Measurements from ENCODE around the gene THAP5. TPM values are rescaled to one million over a fixed set of nuclear protein-coding genes. Genes with fewer than 3 reads are reported as not detected.

THAP5 gene
- total RNA-seq (10 to 100 TPM; 26.7 to 31.1 (median 30.7) TPM), polyA plus RNA-seq (10.0 TPM)
- long read RNA-seq, donor 1, transcript THAP5-203 (3 exons, 3,306 nt), result major isoform, 41 of 54 reads
- long read RNA-seq, donor 1, transcript THAP5-208 (2 exons, 880 nt), result minor isoform, 5 of 54 reads
- long read RNA-seq, donor 1, partial matches to known transcripts, result 0 of 54 reads
- long read RNA-seq, donor 1, other reads (novel, unspliced or antisense), result 4 of 54 reads
- long read RNA-seq, donor 2, partial matches to known transcripts, result 0 of 1 reads
- long read RNA-seq, donor 2, other reads (novel, unspliced or antisense), result 0 of 1 reads
- long read RNA-seq, donor 3, transcript THAP5-208 (2 exons, 880 nt), result minor isoform, 21 of 73 reads
- long read RNA-seq, donor 3, transcript THAP5-203 (3 exons, 3,306 nt), result major isoform, 31 of 73 reads
- long read RNA-seq, donor 3, transcript THAP5-204 (3 exons, 868 nt), result minor isoform, 9 of 73 reads
- long read RNA-seq, donor 3, partial matches to known transcripts, result 3 of 73 reads
- long read RNA-seq, donor 3, other reads (novel, unspliced or antisense), result 5 of 73 reads
- long read RNA-seq, donor 4, transcript THAP5-203 (3 exons, 3,306 nt), result major isoform, 22 of 30 reads
- long read RNA-seq, donor 4, partial matches to known transcripts, result 0 of 30 reads
- long read RNA-seq, donor 4, other reads (novel, unspliced or antisense), result 2 of 30 reads

GRCh38 chr7:108569381-108570145 is at the start of gene THAP5, which contains the start of gene DNAJB9:
THAP5 (minus strand) TSS chr7:108569706; CDS start chr7:108569569, 137 bp downstream.
DNAJB9 (plus strand) TSS chr7:108569874; CDS start chr7:108571727, 1,853 bp downstream.
- DNase-seq (peak; percentile 99 to 100 (median 99)), ATAC-seq (peak; percentile 99)
- Histone ChIP-seq H3K27ac (ENCODE audit: low read length) (peak within 1 kb of the TSS; percentile 99), H3K9me3 (ENCODE audit: control insufficient read depth, low read length) (no peaks in the 10 kb centered on the region), H3K4me1 (ENCODE audit: control insufficient read depth, insufficient read depth, low read length) (no peaks in the 10 kb centered on the region), H3K27me3 (ENCODE audit: control insufficient read depth, insufficient read depth) (no peaks in the 10 kb centered on the region), H3K4me3 (ENCODE audit: low read length) (peak within 1 kb of the TSS; percentile 77)
- intact Hi-C loops (cut with DNase I), result no loop called here
- under 1% methylated on average over 65 of the region's 65 CpGs for WGBS

- H3K4me3 ChIP-seq (ENCODE audit: low read length), result no peak overlapping the region
- intact Hi-C loops (cut with DNase I), result no loop called here
- H3K4me1 ChIP-seq (ENCODE audit: control insufficient read depth, insufficient read depth, low read length), result no peaks in the 10 kb centered on the region
- no peak for ATAC-seq
- no peak for DNase-seq
- H3K9me3 ChIP-seq (ENCODE audit: control insufficient read depth, low read length), result no peaks in the 10 kb centered on the region
- no peaks in the 10 kb centered on the region for H3K27me3 ChIP-seq (ENCODE audit: control insufficient read depth, insufficient read depth)
- WGBS, result 83% methylated on average over 3 of the region's 3 CpGs
- H3K27ac ChIP-seq (ENCODE audit: low read length), result no peak overlapping the region
Measured at GRCh38 chr7:108618056-108618455, 48.5 kb upstream of the THAP5 start.

GRCh38 chr7:108614896-108615295 is 45.4 kb upstream of the THAP5 start:
- WGBS, result 86% methylated on average over 3 of the region's 3 CpGs
- Histone ChIP-seq H3K4me1 (ENCODE audit: control insufficient read depth, insufficient read depth, low read length) (no peaks in the 10 kb centered on the region), H3K27ac (ENCODE audit: low read length) (no peak overlapping the region), H3K27me3 (ENCODE audit: control insufficient read depth, insufficient read depth) (no peaks in the 10 kb centered on the region), H3K4me3 (ENCODE audit: low read length) (no peak overlapping the region), H3K9me3 (ENCODE audit: control insufficient read depth, low read length) (no peaks in the 10 kb centered on the region)
- intact Hi-C loops (cut with DNase I), result no loop called here
- ATAC-seq (no peak), DNase-seq (no peak)

- H3K4me3 ChIP-seq (ENCODE audit: low read length), result no peak overlapping the region
- intact Hi-C loops (cut with DNase I), result no loop called here
- H3K27me3 ChIP-seq (ENCODE audit: control insufficient read depth, insufficient read depth), result no peaks in the 10 kb centered on the region
- no peak for ATAC-seq
- 86% methylated on average over 4 of the region's 4 CpGs for WGBS
- DNase-seq, result no peak
- H3K4me1 ChIP-seq (ENCODE audit: control insufficient read depth, insufficient read depth, low read length), result no peaks in the 10 kb centered on the region
- no peak overlapping the region for H3K27ac ChIP-seq (ENCODE audit: low read length)
- H3K9me3 ChIP-seq (ENCODE audit: control insufficient read depth, low read length), result no peaks in the 10 kb centered on the region
Measured at GRCh38 chr7:108613949-108614381, 44.5 kb upstream of the THAP5 start.

- no peak overlapping the region for H3K4me3 ChIP-seq (ENCODE audit: low read length)
- 23% methylated on average over 5 of the region's 5 CpGs for WGBS
- DNase-seq (no peak), ATAC-seq (peak in 1 of 2 donors; percentile 48)
- H3K27ac ChIP-seq (ENCODE audit: low read length), result no peak overlapping the region
- intact Hi-C loops (cut with DNase I), result no loop called here
- H3K9me3 ChIP-seq (ENCODE audit: control insufficient read depth, low read length), result no peaks in the 10 kb centered on the region
- H3K27me3 ChIP-seq (ENCODE audit: control insufficient read depth, insufficient read depth), result no peaks in the 10 kb centered on the region
- no peaks in the 10 kb centered on the region for H3K4me1 ChIP-seq (ENCODE audit: control insufficient read depth, insufficient read depth, low read length)
Measured at GRCh38 chr7:108613147-108613948, 43.8 kb upstream of the THAP5 start.

GRCh38 chr7:108611268-108611667 is 41.8 kb upstream of the THAP5 start:
- H3K4me3 ChIP-seq (ENCODE audit: low read length), result no peak overlapping the region
- intact Hi-C loops (cut with DNase I), result no loop called here
- no peaks in the 10 kb centered on the region for H3K27me3 ChIP-seq (ENCODE audit: control insufficient read depth, insufficient read depth)
- no peak overlapping the region for H3K27ac ChIP-seq (ENCODE audit: low read length)
- ATAC-seq, result no peak
- DNase-seq, result no peak
- no peaks in the 10 kb centered on the region for H3K9me3 ChIP-seq (ENCODE audit: control insufficient read depth, low read length)
- H3K4me1 ChIP-seq (ENCODE audit: control insufficient read depth, insufficient read depth, low read length), result no peaks in the 10 kb centered on the region
- 70% methylated on average over 4 of the region's 4 CpGs for WGBS

- Histone ChIP-seq H3K27ac (ENCODE audit: low read length) (no peak overlapping the region), H3K4me1 (ENCODE audit: control insufficient read depth, insufficient read depth, low read length) (no peaks in the 10 kb centered on the region), H3K27me3 (ENCODE audit: control insufficient read depth, insufficient read depth) (no peaks in the 10 kb centered on the region), H3K4me3 (ENCODE audit: low read length) (no peak overlapping the region), H3K9me3 (ENCODE audit: control insufficient read depth, low read length) (no peaks in the 10 kb centered on the region)
- no peak for ATAC-seq
- intact Hi-C loops (cut with DNase I), result no loop called here
- DNase-seq, result no peak
- WGBS, result 74% methylated on average over 2 of the region's 2 CpGs
Measured at GRCh38 chr7:108609643-108610042, 40.1 kb upstream of the THAP5 start.

- H3K27me3 ChIP-seq (ENCODE audit: control insufficient read depth, insufficient read depth), result no peaks in the 10 kb centered on the region
- no peak overlapping the region for H3K4me3 ChIP-seq (ENCODE audit: low read length)
- ATAC-seq (no peak), DNase-seq (no peak)
- H3K27ac ChIP-seq (ENCODE audit: low read length), result no peak overlapping the region
- no peaks in the 10 kb centered on the region for H3K9me3 ChIP-seq (ENCODE audit: control insufficient read depth, low read length)
- no peaks in the 10 kb centered on the region for H3K4me1 ChIP-seq (ENCODE audit: control insufficient read depth, insufficient read depth, low read length)
- intact Hi-C loops (cut with DNase I), result no loop called here
- WGBS, result 63% methylated on average over 7 of the region's 7 CpGs
Measured at GRCh38 chr7:108605559-108606201, 36.2 kb upstream of the THAP5 start.

GRCh38 chr7:108604307-108605077 is 35.0 kb upstream of the THAP5 start:
- Histone ChIP-seq H3K9me3 (ENCODE audit: control insufficient read depth, low read length) (no peaks in the 10 kb centered on the region), H3K4me1 (ENCODE audit: control insufficient read depth, insufficient read depth, low read length) (no peaks in the 10 kb centered on the region), H3K27ac (ENCODE audit: low read length) (no peak overlapping the region), H3K27me3 (ENCODE audit: control insufficient read depth, insufficient read depth) (no peaks in the 10 kb centered on the region), H3K4me3 (ENCODE audit: low read length) (no peak overlapping the region)
- intact Hi-C loops (cut with DNase I), result no loop called here
- DNase-seq (no peak), ATAC-seq (no peak)
- 84% methylated on average over 11 of the region's 11 CpGs for WGBS

Data from right cardiac atrium (tissue), 5 donors.